ELR (cell line): Measurements from ENCODE around the gene SEMA3A.
"Not testable (repeated sequence)": the region's sequence is repeated elsewhere in the genome, so short reads cannot be mapped to it uniquely, and the experiment has no call there.

Experiments
- DNase-seq: peaks from one replicate; pipeline ENCODE4 v3.0.0-alpha.2; 2015; ENCODE audit warnings: low read depth

The SEMA3A gene

GRCh38 chr7:84062489-84062901 is 132.1 kb downstream of the SEMA3A start:
- DNase-seq = not testable (repeated sequence)

GRCh38 chr7:84060760-84061261 is 133.8 kb downstream of the SEMA3A start:
- DNase-seq = peak; percentile 84

DNA sequence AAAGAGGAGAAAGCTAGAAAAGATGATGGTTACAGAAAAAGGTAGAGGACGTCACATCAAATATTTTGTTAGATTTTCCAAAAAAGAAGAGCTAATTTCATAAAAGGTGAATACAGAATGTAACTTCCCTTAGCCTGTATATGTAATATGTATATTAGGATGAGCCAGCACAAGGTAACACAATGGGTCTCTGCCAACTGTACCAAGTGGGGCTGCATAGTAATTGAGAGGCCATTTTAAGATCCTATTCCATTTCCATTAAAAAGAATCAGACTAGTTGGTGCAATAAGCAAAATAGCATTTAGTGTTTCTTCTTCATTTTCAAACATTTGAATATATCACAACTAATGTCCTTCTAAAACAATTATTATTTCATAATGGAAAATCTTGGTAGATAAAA is 134.6 kb downstream of the SEMA3A start:
- no peak for DNase-seq

DNA sequence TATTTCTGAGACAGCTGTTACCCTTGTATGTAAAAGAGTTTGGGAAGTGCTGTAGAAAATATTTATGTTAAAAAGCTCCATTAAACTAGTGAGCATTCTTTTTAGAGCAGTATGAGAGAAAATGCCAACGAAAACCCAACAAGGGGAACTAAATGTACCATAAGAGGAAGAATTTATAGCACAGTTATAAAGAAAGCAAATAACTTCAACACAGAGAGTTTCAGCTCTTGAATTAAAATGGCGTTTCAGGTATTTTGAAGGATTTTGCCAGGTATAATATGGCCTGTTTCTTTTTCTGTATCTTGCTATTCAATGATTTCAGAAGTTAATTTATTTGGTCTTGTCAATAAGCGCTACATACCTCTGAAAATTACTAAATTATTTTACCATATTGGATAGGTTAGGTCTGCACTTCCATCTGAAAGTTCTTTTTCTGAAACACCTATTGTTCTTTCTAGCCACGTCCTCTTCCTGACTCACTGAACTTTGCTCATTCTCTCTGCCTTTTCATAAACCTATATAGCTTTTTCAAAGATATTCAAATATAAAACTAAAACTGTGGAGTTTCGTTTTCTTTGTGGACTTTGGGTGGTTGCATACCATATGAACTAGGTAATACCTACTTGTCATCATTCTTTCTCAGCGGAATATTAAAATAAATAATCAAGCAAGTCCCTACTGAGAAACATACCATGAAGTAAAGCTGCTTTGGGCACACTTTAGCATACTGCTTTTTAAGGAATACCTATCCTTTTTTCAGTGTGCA is 136.1 kb downstream of the SEMA3A start:
- peak; percentile 76 for DNase-seq

GRCh38 chr7:84057576-84057975 is 137.0 kb downstream of the SEMA3A start:
- DNase-seq = no peak

DNA sequence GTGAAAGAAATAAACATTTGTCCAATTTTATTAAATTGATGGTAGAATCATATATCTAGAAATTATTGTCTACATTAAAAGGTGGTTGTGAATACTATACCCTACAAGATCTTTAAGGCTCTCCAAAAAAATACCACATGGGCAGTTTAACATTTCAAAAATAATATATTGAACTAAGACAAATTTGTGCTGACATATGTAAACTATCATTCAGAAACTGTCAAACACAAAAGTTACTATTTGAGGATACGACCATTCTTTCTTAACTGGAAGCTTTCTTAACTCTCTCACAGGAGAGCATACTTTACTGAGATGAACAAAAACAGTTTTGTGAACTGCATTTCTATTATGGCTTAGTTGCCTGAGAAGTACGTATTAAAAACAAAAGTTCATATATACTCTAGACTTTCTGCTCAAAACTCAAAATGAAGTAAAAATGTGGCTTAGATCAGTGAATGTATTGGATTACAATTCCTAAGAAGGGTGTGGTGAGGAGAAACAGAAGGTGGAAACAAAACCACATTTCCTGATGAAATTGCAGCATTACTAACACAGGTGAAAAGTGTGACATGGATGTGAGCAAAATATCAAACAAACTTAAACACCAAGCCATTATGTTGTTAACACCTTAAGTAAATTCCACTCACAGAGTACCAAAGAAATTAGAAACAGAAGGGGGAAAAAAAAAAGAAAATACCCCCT is 138.5 kb downstream of the SEMA3A start:
- DNase-seq = no peak

- DNase-seq = not testable (repeated sequence)
These were observed 139.4 kb downstream of the SEMA3A start for GRCh38 chr7:84055199-84055598.

- no peak for DNase-seq
These were observed 145.3 kb downstream of the SEMA3A start for GRCh38 chr7:84049071-84049836.

DNA sequence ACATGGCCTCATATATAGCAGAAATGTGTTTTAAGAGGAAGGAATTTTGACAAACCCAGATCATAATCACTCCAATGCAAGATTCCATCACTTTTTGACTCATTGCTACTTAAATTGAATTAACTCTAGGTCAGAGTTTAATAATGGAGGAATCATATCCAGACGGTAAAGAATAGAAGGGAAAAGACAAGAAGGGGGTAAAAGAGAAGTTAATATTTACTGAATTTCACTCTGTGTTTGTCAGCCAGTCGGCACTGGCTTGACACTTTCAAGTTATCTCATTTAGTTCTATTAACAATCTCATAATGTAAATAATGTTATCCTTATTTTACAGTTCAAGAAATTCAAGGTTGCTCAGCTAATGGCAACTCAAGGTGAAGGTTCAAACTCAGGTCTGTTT is 147.5 kb downstream of the SEMA3A start:
- no peak for DNase-seq

GRCh38 chr7:84044834-84045233 is 149.8 kb downstream of the SEMA3A start:
- no peak for DNase-seq

GRCh38 chr7:84043661-84044191 is 150.9 kb downstream of the SEMA3A start:
- DNase-seq = no peak

DNA sequence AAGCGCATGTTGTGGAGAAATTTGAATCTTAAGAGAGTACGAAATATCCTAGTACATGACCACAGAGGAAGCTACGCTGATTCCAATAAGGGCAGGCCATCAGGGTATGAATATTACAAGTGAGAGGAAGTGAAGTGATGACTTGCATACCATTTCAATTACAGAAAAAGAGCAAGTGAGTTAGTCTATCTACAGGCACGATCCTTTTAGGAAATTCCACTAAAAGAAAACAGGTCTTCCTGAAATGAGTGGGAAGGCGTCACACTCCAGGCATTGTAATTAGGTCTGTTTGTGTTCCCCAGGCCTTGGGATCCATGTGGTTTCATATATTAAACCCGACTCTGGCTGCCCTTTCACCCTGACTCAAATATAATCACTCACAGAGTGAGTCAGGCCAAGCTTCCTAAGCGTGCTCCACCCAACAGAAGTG is 152.5 kb downstream of the SEMA3A start:
- DNase-seq = peak; percentile 91

DNA sequence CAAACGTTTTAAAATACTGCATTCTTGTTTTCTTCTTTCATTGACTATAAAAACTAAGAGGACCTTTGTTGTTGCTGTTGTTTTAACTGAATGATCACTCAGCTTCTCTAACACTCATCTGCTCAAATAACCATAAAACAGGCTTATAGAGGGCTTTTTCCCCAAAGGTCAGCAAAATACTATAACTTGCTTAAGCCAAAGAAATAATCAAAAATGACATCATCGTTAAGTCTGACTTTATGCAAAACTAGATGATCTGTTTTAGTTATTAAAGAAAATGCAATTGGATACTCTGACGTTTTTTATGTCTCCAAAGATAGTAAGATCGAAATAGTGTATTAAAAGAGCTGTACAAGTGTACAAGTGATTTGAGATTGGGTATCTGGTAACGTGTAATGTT is 152.9 kb downstream of the SEMA3A start:
- no peak for DNase-seq

DNA sequence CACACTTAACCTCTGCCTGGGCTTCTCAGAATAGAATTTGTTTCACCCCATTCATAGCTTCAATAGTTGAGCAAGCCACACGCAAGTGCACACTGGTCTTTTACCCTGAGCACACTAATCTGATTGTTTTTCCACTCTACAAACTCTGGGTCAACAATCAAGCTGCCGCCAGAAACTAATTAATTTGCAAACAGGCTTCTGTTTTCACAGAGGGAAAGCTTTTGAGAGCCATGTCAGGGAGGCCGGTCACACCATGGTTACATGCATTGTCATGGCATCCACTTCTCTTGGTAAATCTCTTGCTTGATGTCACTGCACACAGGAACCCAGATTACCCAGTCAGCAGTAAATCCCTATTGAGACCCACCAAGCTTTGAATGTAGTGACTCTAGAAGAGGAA is 154.2 kb downstream of the SEMA3A start:
- DNase-seq = no peak

DNA sequence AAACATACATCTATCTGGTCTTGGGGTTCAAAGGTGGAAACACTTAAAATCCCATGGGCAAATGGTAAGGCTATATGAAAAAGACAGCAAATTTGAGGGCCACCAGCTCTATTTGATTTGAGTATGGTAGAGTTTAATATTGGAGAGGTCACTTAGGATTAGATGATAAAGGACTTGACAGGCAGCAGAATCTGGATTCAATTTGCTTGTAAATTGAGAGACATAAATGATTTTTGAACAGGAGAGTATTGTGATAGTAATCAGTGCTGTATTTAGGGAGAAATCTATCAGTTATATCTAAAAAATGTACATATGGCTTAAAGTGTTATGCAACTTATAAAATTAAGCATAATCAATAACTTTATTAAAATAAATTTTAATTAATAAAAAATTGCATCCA is 155.2 kb downstream of the SEMA3A start:
- DNase-seq = no peak

DNA sequence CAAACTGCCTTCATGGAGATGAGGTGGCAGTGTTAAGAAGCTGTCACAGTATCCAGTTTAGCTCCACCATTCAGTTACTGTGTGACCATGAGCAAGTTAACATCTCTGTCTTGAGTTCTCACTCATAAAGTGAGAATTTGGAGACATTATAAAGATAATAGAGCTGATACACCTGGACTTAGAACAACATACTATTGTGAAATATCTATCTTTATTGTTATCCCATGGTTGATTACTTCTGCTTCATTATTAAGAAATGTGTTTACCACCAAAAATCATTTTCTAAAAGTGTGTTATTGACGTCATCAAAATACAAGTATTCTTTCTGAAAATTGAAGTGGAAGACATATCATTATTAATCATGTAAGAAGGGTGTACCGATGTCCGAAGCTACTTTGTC is 166.9 kb downstream of the SEMA3A start:
- DNase-seq = no peak

DNA sequence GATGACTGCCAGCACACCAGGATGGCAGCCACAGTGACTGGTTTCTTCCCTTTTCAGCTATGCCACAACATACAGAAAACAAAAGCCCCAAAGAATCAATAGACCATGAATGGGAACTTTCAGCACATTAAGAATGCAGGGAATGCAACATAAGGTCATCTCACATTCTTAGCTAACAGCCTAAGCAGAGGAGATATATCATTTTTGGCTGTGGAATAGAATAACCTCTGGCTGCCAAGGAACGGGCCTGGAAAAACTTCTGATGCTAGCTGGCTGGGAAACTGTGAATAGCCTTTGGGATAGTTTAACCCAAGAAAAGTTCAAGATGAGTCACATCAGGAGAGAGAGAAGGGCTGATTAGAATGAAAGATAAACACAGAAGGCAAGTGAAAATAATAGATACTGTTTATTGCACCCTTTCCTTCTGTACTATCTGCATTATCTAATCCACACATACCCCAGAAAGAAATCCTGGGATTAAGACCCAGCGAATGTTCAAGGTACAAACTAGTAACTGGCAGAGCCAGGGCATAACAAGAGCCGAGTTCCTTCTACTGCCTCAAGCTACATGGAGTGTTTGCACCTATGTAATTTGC is 169.2 kb downstream of the SEMA3A start:
- peak; percentile 92 for DNase-seq

- no peak for DNase-seq
These were observed 171.8 kb downstream of the SEMA3A start for GRCh38 chr7:84022684-84023308.

GRCh38 chr7:84022009-84022408 is 172.6 kb downstream of the SEMA3A start:
- DNase-seq = no peak

DNA sequence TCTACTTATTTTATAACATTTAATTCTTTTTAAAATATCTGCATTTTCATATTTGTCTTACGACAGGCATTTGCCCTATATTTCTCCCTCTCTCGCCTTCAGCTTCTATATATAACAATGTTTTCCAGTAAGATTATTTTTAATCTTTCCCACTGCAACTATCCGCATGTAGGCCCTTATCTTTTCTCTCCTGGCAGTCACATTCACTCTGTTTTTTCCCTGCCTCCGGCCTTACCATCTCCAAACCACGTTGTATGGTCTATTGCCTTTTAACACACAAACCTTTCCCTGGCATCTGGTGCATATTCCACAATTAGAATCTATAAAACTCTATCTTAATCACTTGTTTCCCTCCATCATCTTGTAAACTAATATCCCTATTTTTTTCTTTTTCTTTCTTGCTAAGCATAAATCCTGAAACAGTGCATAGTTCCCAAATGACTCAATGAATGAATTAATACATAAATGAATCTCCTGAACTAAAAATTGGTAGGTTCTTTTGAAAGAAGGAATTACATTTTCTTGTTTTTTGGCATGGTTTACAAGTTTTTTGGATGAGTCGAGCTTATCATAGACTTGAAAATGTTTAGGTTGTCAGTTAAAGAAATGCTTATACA is 173.2 kb downstream of the SEMA3A start:
- peak; percentile 29 for DNase-seq

GRCh38 chr7:84017651-84018050 is 176.9 kb downstream of the SEMA3A start:
- DNase-seq = no peak
